Mucosa of descending colon (tissue), 3 donors: ENCODE results near the gene DAZL. TPM values are rescaled to one million over a fixed set of nuclear protein-coding genes. Genes with fewer than 3 reads are reported as not detected.

Experiments
- ATAC-seq: fragments of 200-7000 bp; cut with Tn5 transposase; one replicate; pipeline ENCODE4 v1.9.1; 2020; ENCODE audit warnings: mild to moderate bottlenecking, moderate library complexity
- DNase-seq, 3 donors: peaks; one replicate each; pipeline ENCODE4 v3.0.0-alpha.2; 2020
- H3K36me3 ChIP-seq: fragments of 200-600 bp; one replicate; pipeline ENCODE4 v1.8.0; 2021; ENCODE audit warnings: low read depth, mild to moderate bottlenecking
- H3K4me1 ChIP-seq: fragments of 200-600 bp; one replicate; pipeline ENCODE4 v1.8.0; 2021; ENCODE audit warnings: low read depth, mild to moderate bottlenecking
- H3K4me3 ChIP-seq: fragments of 200-600 bp; one replicate; pipeline ENCODE4 v1.8.0; 2021; ENCODE audit warnings: mild to moderate bottlenecking
- H3K9me3 ChIP-seq: fragments of 200-600 bp; one replicate; pipeline ENCODE4 v1.8.0; 2021; ENCODE audit warnings: mild to moderate bottlenecking
- intact Hi-C, 2 donors: fragments of 100-400 bp; cut with DNase I in 1 of 2; cut with micrococcal nuclease in 1 of 2; formaldehyde crosslinking; loops; one replicate each; pipeline versions ENCODE4 v1.11.0 to v1.11.1; 2022; cut with DNase I, micrococcal nuclease
- total RNA-seq, 3 donors: library from RNA; stranded (reverse); fragmentation: NEBNext Ultra II Directional in 2 of 3; extraction: Animal tissue kit (Norgen Biotek cat#: 25700) in 2 of 3; gene quantifications; one replicate each; pipeline versions ENCODE4 v1.2.1 to v1.2.4, GENCODE V29; 2021 to 2023
- TF ChIP-seq, protein P1 (sequence below): fragments of 200-600 bp; IDR thresholded peaks from one replicate; pipeline ENCODE4 v1.8.0; 2022; ENCODE audit warnings: antibody characterized with exemption, mild to moderate bottlenecking
- donor health status: DM: no; HTN: no; CAD: no; lungs with moderate emphysema.
- donor health status: DM: no; HTN: no; CAD: no.
- donor health status: DM: no; HTN: yes; CAD: no.

The DAZL gene
- total RNA-seq, 3 donors from 2014 or later: 0.22 TPM; not detected in 2

- ATAC-seq: no peak
- DNase-seq: no peak
- Histone ChIP-seq H3K9me3 (no peaks in the 10 kb centered on the region), H3K36me3 (no peaks in the 10 kb centered on the region), H3K4me3 (no peak overlapping the region), H3K4me1 (no peaks in the 10 kb centered on the region)
- TF ChIP-seq, protein P1, sequence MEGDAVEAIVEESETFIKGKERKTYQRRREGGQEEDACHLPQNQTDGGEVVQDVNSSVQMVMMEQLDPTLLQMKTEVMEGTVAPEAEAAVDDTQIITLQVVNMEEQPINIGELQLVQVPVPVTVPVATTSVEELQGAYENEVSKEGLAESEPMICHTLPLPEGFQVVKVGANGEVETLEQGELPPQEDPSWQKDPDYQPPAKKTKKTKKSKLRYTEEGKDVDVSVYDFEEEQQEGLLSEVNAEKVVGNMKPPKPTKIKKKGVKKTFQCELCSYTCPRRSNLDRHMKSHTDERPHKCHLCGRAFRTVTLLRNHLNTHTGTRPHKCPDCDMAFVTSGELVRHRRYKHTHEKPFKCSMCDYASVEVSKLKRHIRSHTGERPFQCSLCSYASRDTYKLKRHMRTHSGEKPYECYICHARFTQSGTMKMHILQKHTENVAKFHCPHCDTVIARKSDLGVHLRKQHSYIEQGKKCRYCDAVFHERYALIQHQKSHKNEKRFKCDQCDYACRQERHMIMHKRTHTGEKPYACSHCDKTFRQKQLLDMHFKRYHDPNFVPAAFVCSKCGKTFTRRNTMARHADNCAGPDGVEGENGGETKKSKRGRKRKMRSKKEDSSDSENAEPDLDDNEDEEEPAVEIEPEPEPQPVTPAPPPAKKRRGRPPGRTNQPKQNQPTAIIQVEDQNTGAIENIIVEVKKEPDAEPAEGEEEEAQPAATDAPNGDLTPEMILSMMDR: no peak
- intact Hi-C loops: no loop called here
These were observed 57.5 kb downstream of the DAZL start for GRCh38 chr3:16547561-16548357.

DNA sequence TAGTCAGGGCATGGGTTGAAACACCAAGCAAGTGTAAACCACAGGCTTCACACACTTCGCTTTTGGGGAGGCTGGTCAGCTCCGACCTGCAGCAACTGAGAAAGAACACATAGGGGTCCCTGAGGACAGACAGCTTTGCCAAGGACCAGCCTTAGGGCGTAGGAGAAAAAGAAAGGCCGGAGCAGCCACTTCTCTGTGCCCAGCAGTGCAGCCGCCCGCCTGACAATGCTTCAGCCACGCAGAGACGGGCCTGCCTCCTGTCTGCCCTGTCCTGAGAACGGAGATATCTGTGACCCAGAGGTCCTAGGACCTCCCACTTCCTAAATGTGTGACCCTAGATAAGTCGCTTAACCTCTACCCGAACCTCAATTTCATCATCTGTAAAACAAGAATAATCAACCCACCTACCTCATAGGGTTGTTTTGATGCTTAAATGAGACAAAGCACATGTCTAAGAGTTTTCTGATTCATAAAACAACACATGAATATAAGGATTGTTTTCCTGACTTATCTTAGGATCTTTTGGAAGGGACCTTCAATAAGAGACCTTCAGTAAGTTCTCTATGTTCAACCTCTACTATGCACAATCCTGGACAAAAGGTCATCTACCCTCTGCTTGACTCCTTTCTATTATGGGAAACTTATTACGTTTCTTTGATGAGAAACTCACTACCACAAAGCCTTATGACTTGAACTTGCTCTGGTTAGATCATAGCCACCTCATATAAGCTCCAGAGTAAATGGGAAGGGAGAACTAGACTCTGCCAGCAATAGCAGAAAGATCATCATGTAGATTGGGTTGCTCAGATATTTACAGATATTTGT, 58.8 kb downstream of the DAZL start:
- TF ChIP-seq, protein P1: no peak
- Histone ChIP-seq H3K36me3 (no peaks in the 10 kb centered on the region), H3K4me3 (no peak overlapping the region), H3K4me1 (no peaks in the 10 kb centered on the region), H3K9me3 (no peaks in the 10 kb centered on the region)
- DNase-seq: no peak
- ATAC-seq: no peak
- intact Hi-C loops: no loop called here

DNA sequence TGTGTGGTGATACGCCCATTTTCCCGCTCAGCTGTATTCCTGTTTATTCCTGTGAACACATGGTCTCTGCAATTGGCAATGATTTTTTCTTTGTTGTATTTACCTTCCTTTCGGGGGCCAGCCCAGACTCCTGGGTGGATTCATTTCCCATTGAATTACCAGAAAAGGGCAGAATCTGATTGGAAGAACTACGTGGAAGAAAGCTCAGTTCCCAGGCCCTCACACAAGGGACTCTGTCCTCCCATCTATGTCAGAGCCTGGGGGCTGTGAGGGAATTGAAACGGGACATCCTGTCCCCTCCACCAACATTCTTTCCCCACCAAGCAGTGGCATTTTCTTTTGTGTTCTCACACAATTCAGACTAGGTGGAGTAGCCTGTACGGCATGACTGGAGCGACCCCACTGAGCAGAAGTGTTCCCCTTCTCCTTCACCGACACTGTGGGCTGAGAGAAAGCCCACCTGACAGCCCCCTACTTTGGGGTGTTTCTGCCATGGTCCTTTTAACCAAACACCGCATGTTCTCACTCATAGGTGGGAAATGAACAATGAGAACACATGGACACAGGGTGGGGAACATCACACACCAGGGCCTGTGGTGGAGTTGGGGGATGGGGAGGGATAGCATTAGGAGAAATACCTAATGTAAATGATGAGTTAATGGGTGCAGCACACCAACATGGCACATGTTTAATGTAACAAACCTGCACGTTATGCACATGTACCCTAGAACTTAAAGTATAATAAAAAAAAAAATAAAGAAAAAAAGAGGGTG, 59.6 kb downstream of the DAZL start:
- H3K9me3 ChIP-seq: no peaks in the 10 kb centered on the region
- TF ChIP-seq, protein P1: no peak
- no peak for DNase-seq
- no peak for ATAC-seq
- intact Hi-C loops: no loop called here
- no peaks in the 10 kb centered on the region for H3K36me3 ChIP-seq
- no peak overlapping the region for H3K4me3 ChIP-seq
- no peaks in the 10 kb centered on the region for H3K4me1 ChIP-seq

DNA sequence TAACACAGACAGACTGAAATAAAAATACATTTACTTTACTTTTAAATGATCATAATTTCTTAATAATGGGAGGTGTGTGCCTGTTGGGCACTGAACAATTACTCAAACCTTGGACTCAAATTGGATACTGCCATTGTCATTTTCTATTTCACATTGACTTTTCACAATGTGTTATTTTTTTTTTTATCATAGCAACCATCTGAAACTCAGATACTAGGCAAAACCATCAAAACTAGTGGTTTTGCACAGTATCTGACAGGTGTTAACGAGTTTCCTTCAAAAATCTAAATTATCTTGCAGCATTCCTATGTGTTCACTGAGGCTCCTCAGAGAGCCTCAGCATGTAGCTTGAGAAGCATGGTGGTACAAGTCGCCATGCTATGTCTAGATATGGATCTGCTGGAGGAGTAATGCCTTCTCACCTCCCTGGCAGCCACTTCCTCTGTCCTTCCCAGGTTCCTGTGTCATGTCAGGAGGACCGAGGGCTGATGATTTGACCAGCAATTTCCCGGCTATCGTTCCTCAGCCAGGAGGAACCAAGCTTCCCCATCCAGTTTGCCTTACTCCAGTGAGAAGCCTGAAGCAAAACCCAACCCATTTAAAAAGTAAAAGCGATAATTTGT, 61.9 kb downstream of the DAZL start:
- no peaks in the 10 kb centered on the region for H3K4me1 ChIP-seq
- TF ChIP-seq, protein P1: no peak
- no peak for ATAC-seq
- H3K4me3 ChIP-seq: no peak overlapping the region
- no peaks in the 10 kb centered on the region for H3K36me3 ChIP-seq
- no peak for DNase-seq
- no peaks in the 10 kb centered on the region for H3K9me3 ChIP-seq
- intact Hi-C loops: no loop called here

DNA sequence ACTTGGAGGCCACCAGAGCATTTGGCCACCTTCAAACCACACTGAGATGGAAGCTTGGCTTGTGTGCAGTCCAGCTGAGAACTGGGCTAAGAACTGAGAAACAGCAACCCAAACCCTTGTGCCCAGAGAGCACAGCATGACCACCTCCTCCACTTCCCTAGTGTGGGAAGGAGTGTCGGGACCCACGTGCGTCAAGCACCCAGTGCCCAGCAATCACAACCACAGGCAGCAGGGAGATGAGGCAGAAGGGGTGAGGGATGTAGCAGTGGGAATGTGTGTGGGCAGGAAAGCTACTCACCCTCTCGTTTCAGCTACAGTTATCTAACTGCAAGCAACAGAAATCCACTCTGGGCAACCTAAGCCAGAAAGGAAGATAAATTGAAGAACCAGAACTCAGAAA, 66.7 kb downstream of the DAZL start:
- Histone ChIP-seq H3K9me3 (no peaks in the 10 kb centered on the region), H3K4me3 (no peak overlapping the region), H3K36me3 (no peaks in the 10 kb centered on the region), H3K4me1 (no peaks in the 10 kb centered on the region)
- intact Hi-C loops: no loop called here
- DNase-seq (no peak), ATAC-seq (no peak)
- TF ChIP-seq, protein P1: no peak
